Measurements from ENCODE around the gene TRO.

The TRO gene

GRCh38 chrX:54961750-54962149 lies 41.1 kb downstream of the TRO start:
- H3K27ac ChIP-seq (ENCODE audit: insufficient read depth, low read depth, low read length, poor library complexity, severe bottlenecking), result no peak overlapping the region
- no peaks in the 10 kb centered on the region for H3K4me1 ChIP-seq (ENCODE audit: control insufficient read depth, insufficient read depth, low read length)
- no peaks in the 10 kb centered on the region for H3K27me3 ChIP-seq (ENCODE audit: control insufficient read depth, insufficient read depth, low read length, poor library complexity, severe bottlenecking)
- WGBS, 2 experiments, result 77 to 80% methylated on average over 1 of the region's 1 CpG
- no peaks in the 10 kb centered on the region for H3K36me3 ChIP-seq (ENCODE audit: control insufficient read depth, insufficient read depth, low read length)
- no peak overlapping the region for H3K4me3 ChIP-seq (ENCODE audit: insufficient read depth, low read depth, low read length)
- no peaks in the 10 kb centered on the region for H3K9me3 ChIP-seq (ENCODE audit: control insufficient read depth, low read length)

GRCh38 chrX:54964766-54965497 lies 44.3 kb downstream of the TRO start:
- Histone ChIP-seq H3K4me1 (ENCODE audit: control insufficient read depth, insufficient read depth, low read length) (no peaks in the 10 kb centered on the region), H3K9me3 (ENCODE audit: control insufficient read depth, low read length) (no peaks in the 10 kb centered on the region), H3K27me3 (ENCODE audit: control insufficient read depth, insufficient read depth, low read length, poor library complexity, severe bottlenecking) (no peaks in the 10 kb centered on the region), H3K27ac (ENCODE audit: insufficient read depth, low read depth, low read length, poor library complexity, severe bottlenecking) (no peak overlapping the region), H3K36me3 (ENCODE audit: control insufficient read depth, insufficient read depth, low read length) (no peaks in the 10 kb centered on the region), H3K4me3 (ENCODE audit: insufficient read depth, low read depth, low read length) (no peak overlapping the region)
- 79 to 92% methylated on average over 2 to 3 of the region's 4 CpGs for WGBS, 2 experiments

- Histone ChIP-seq H3K27me3 (ENCODE audit: control insufficient read depth, insufficient read depth, low read length, poor library complexity, severe bottlenecking) (no peaks in the 10 kb centered on the region), H3K4me3 (ENCODE audit: insufficient read depth, low read depth, low read length) (no peak overlapping the region), H3K4me1 (ENCODE audit: control insufficient read depth, insufficient read depth, low read length) (no peaks in the 10 kb centered on the region), H3K9me3 (ENCODE audit: control insufficient read depth, low read length) (no peaks in the 10 kb centered on the region), H3K36me3 (ENCODE audit: control insufficient read depth, insufficient read depth, low read length) (no peaks in the 10 kb centered on the region), H3K27ac (ENCODE audit: insufficient read depth, low read depth, low read length, poor library complexity, severe bottlenecking) (no peak overlapping the region)
- WGBS, 2 experiments, result 87 to 100% methylated on average over 1 to 4 of the region's 4 CpGs
These were observed 56.8 kb downstream of the TRO start for GRCh38 chrX:54977387-54977786.

GRCh38 chrX:54978448-54978847 lies 57.8 kb downstream of the TRO start:
- no peak overlapping the region for H3K4me3 ChIP-seq (ENCODE audit: insufficient read depth, low read depth, low read length)
- H3K36me3 ChIP-seq (ENCODE audit: control insufficient read depth, insufficient read depth, low read length), result no peaks in the 10 kb centered on the region
- H3K27me3 ChIP-seq (ENCODE audit: control insufficient read depth, insufficient read depth, low read length, poor library complexity, severe bottlenecking), result no peaks in the 10 kb centered on the region
- no peaks in the 10 kb centered on the region for H3K4me1 ChIP-seq (ENCODE audit: control insufficient read depth, insufficient read depth, low read length)
- no peak overlapping the region for H3K27ac ChIP-seq (ENCODE audit: insufficient read depth, low read depth, low read length, poor library complexity, severe bottlenecking)
- no peaks in the 10 kb centered on the region for H3K9me3 ChIP-seq (ENCODE audit: control insufficient read depth, low read length)

GRCh38 chrX:54979432-54979831 lies 58.8 kb downstream of the TRO start:
- H3K4me3 ChIP-seq (ENCODE audit: insufficient read depth, low read depth, low read length), result no peak overlapping the region
- H3K27ac ChIP-seq (ENCODE audit: insufficient read depth, low read depth, low read length, poor library complexity, severe bottlenecking), result no peak overlapping the region
- H3K9me3 ChIP-seq (ENCODE audit: control insufficient read depth, low read length), result no peaks in the 10 kb centered on the region
- H3K27me3 ChIP-seq (ENCODE audit: control insufficient read depth, insufficient read depth, low read length, poor library complexity, severe bottlenecking), result no peaks in the 10 kb centered on the region
- H3K36me3 ChIP-seq (ENCODE audit: control insufficient read depth, insufficient read depth, low read length), result no peaks in the 10 kb centered on the region
- H3K4me1 ChIP-seq (ENCODE audit: control insufficient read depth, insufficient read depth, low read length), result no peaks in the 10 kb centered on the region

GRCh38 chrX:54980334-54980733 lies 59.7 kb downstream of the TRO start:
- Histone ChIP-seq H3K4me3 (ENCODE audit: insufficient read depth, low read depth, low read length) (no peak overlapping the region), H3K4me1 (ENCODE audit: control insufficient read depth, insufficient read depth, low read length) (no peaks in the 10 kb centered on the region), H3K36me3 (ENCODE audit: control insufficient read depth, insufficient read depth, low read length) (no peaks in the 10 kb centered on the region), H3K27ac (ENCODE audit: insufficient read depth, low read depth, low read length, poor library complexity, severe bottlenecking) (no peak overlapping the region), H3K9me3 (ENCODE audit: control insufficient read depth, low read length) (no peaks in the 10 kb centered on the region), H3K27me3 (ENCODE audit: control insufficient read depth, insufficient read depth, low read length, poor library complexity, severe bottlenecking) (no peaks in the 10 kb centered on the region)
- 83 to 96% methylated on average over 4 of the region's 6 CpGs for WGBS, 2 experiments

All from ectodermal cell (in vitro differentiated cells).